Measurements from ENCODE around the gene UGT1A3.

- no peak for TF ChIP-seq CTCF (IDR thresholded peaks at IDR 0.05)
- no peak for TF ChIP-seq POLR2A (IDR thresholded peaks at IDR 0.05)
These were observed 51.9 kb downstream of the UGT1A3 start for GRCh38 chr2:233780771-233781170.

Data from lower leg skin (tissue), 3 donors.